K562 (cell line): ENCODE measurements around the gene PDK1. TPM values are rescaled to one million over a fixed set of nuclear protein-coding genes. Genes with fewer than 3 reads are reported as not detected.

Source experiments
- CXXC5 ChIP-seq: fragments of 250-450 bp; sonication (Bioruptor Pico); IDR thresholded peaks from 2 replicates; pipeline ENCODE4 v1.8.0; 2022; ENCODE audit warnings: inconsistent platforms, mild to moderate bottlenecking, moderate library complexity
- DPF2 ChIP-seq: fragments of 450-650 bp; IDR thresholded peaks from 2 replicates; pipeline ENCODE4 v1.6.1; 2016
- HLTF ChIP-seq: fragments of 450-650 bp; IDR thresholded peaks from 2 replicates; pipeline ENCODE4 v1.6.1; 2016
- HMBOX1 ChIP-seq: sonication (generic); IDR thresholded peaks from 2 replicates; pipeline ENCODE4 v1.6.1; 2016
- MCM2 ChIP-seq: fragments of 450-650 bp; IDR thresholded peaks from 2 replicates; pipeline ENCODE4 v1.6.1; 2017; ENCODE audit warnings: low read depth, mild to moderate bottlenecking
- NFXL1 ChIP-seq: fragments of 450-650 bp; formaldehyde crosslinking; IDR thresholded peaks from 2 replicates; pipeline ENCODE4 v1.4.0; 2021; ENCODE audit warnings: mild to moderate bottlenecking
- POLR2AphosphoS2 ChIP-seq: IDR thresholded peaks from 2 replicates; pipeline ENCODE4 v1.6.1; 2012; ENCODE audit warnings: low read length, improper control_type of control experiment
- SIX5 ChIP-seq, 2 experiments: IDR thresholded peaks; 2 replicates each; pipeline ENCODE4 v1.6.1; 2011; ENCODE audit warnings: low read length in 2 of 2, borderline replicate concordance in 1 of 2, low read depth in 1 of 2, mild to moderate bottlenecking in 1 of 2, moderate library complexity in 1 of 2; ENCODE audit not compliant: insufficient read depth in 1 of 2
- VEZF1 ChIP-seq: fragments of 200-800 bp; sonication (Bioruptor generic); IDR thresholded peaks from 2 replicates; pipeline ENCODE4 v1.6.1; 2017; ENCODE audit warnings: missing genetic modification characterization, missing compliant biosample characterization
- ZNF561 ChIP-seq: fragments of 450-650 bp; formaldehyde crosslinking; conservative IDR thresholded peaks from 2 replicates; pipeline ENCODE4 v1.4.0; 2020; ENCODE audit warnings: mild to moderate bottlenecking, moderate library complexity
- ZNF586 ChIP-seq: fragments of 450-650 bp; formaldehyde crosslinking; conservative IDR thresholded peaks from 2 replicates; pipeline ENCODE4 v1.4.0; 2020; ENCODE audit warnings: mild to moderate bottlenecking, moderate library complexity
- ZNF764 ChIP-seq: fragments of 250-450 bp; sonication (Bioruptor Pico); IDR thresholded peaks from 2 replicates; pipeline ENCODE4 v1.4.0; 2020; ENCODE audit warnings: low read depth, mild to moderate bottlenecking, moderate library complexity
- polyA plus RNA-seq, 8 experiments: library from polyadenylated mRNA; depleted of rRNA in 4 of 8; stranded (reverse) in 5 of 8; unstranded in 3 of 8; fragments of >200 nt; fragmentation: Nextera tagmentation in 2 of 8; fragmentation: Illumina TruSeq in 1 of 8; extraction: Ambion mirVana in 2 of 8; extraction: Trizol in 1 of 8; gene quantifications; 2 replicates each; pipeline versions ENCODE4 v1.2.1 to v1.2.3, GENCODE V29; 2011 to 2014; ENCODE audit warnings: inconsistent platforms in 1 of 8, missing spikeins in 1 of 8
- total RNA-seq, 7 experiments: library from RNA; depleted of rRNA in 6 of 7; stranded (reverse); fragments of >200 nt in 6 of 7; fragmentation: Illumina TruSeq in 2 of 7; extraction: Trizol in 2 of 7; gene quantifications; 2 replicates each; pipeline versions ENCODE4 v1.2.1 to v1.2.3, GENCODE V29; 2011 to 2021; ENCODE audit warnings: low replicate concordance in 1 of 7

PDK1 gene
- total and polyA plus RNA-seq, 9 of the 15 experiments (the other 6 are each of a cell fraction or from before 2014, with no cell fraction given) = 3.5 to 176 (median 13.9) TPM

GRCh38 chr2:172600557-172601008 lies 44.7 kb downstream of the PDK1 start (continued):
- TF ChIP-seq HLTF (peak; percentile 70; the same call in 1 of the 2 replicates), ZNF586 (CRISPR knock-in tag) (no peak), VEZF1 (peak; percentile 62), CXXC5 (CRISPR knock-in tag) (peak; percentile 76), DPF2 (peak; percentile 94), MCM2 (no peak), POLR2AphosphoS2 (no peak), HMBOX1 (0 out of 2 replicates have a peak, but pooled peaks have one; percentile 21), NFXL1 (CRISPR knock-in tag) (no peak), ZNF764 (CRISPR knock-in tag) (no peak), ZNF561 (CRISPR knock-in tag) (no peak), SIX5 (IDR thresholded peaks at IDR 0.05; ENCODE audit: borderline replicate concordance in 1 of 2, insufficient read depth in 1 of 2, low read depth in 1 of 2, low read length in 2 of 2) (no peak)
